Neural progenitor cell (in vitro differentiated cells): ENCODE measurements around the gene CTNNA3.

Source experiments
- CTCF ChIP-seq: fragments of 200-600 bp; sonication (generic); IDR thresholded peaks from 2 replicates; pipeline ENCODE4 v1.5.1; 2017; ENCODE audit warnings: antibody characterized with exemption, mild to moderate bottlenecking
- EZH2phosphoT487 ChIP-seq: fragments of 200-600 bp; sonication (generic); IDR thresholded peaks from 2 replicates; pipeline ENCODE4 v1.6.1; 2017; ENCODE audit warnings: antibody characterized with exemption

- peak; percentile 52 for TF ChIP-seq CTCF
- no peak for TF ChIP-seq EZH2phosphoT487
Measured at GRCh38 chr10:66214721-66215404, 1481.1 kb downstream of the CTNNA3 start.
